ENCODE measurements around the gene RPUSD3. TPM values are rescaled to one million over a fixed set of nuclear protein-coding genes. Genes with fewer than 3 reads are reported as not detected.

RPUSD3 gene
- total RNA-seq = 10 to 100 TPM; 25.8 to 68.6 (median 31.1) TPM
- polyA plus RNA-seq = 10 to 100 TPM; 41.1 to 43.5 TPM
- long read RNA-seq, donor 1, transcript RPUSD3-216 (4 exons, 2,491 nt) = minor isoform, 8 of 88 reads
- long read RNA-seq, donor 1, transcript RPUSD3-201 (9 exons, 1,225 nt) = major isoform, 62 of 88 reads
- long read RNA-seq, donor 1, partial matches to known transcripts = 4 of 88 reads
- long read RNA-seq, donor 1, other reads (novel, unspliced or antisense) = 11 of 88 reads
- long read RNA-seq, donor 2, transcript RPUSD3-216 (4 exons, 2,491 nt) = minor isoform, 10 of 198 reads
- long read RNA-seq, donor 2, transcript RPUSD3-201 (9 exons, 1,225 nt) = major isoform, 161 of 198 reads
- long read RNA-seq, donor 2, partial matches to known transcripts = 1 of 198 reads
- long read RNA-seq, donor 2, other reads (novel, unspliced or antisense) = 25 of 198 reads
- long read RNA-seq, donor 3, transcript RPUSD3-201 (9 exons, 1,225 nt) = major isoform, 37 of 54 reads
- long read RNA-seq, donor 3, transcript RPUSD3-216 (4 exons, 2,491 nt) = minor isoform, 6 of 54 reads
- long read RNA-seq, donor 3, partial matches to known transcripts = 2 of 54 reads
- long read RNA-seq, donor 3, other reads (novel, unspliced or antisense) = 8 of 54 reads

GRCh38 chr3:9843715-9844438 lies at the start of gene RPUSD3:
RPUSD3 (minus strand) TSS chr3:9844008; CDS start chr3:9843990, 18 bp downstream.
- H3K36me3 ChIP-seq = peaks cover 0 to 33% (median 30%) of the 10 kb centered on the region in 9 donors
- no peaks in the 10 kb centered on the region for H3K9me3 ChIP-seq
- WGBS, 4 donors = 0% methylated on average over 34 to 42 of the region's 42 CpGs
- DNase-seq (peak; percentile 98 to 100 (median 99)), ATAC-seq (peak; percentile 99 to 100 (median 99))
- H3K4me3 ChIP-seq = peak within 1 kb of the TSS; percentile 43 to 94 (median 76)
- peak in 1 of 2 donors; percentile 87 for TF ChIP-seq POLR2A (IDR thresholded peaks at IDR 0.05)
- TF ChIP-seq CTCF (IDR thresholded peaks at IDR 0.05) = no peak
- H3K4me1 ChIP-seq = peaks cover 0 to 21% (median 8%) of the 10 kb centered on the region in 12 donors
- peak within 1 kb of the TSS; percentile 43 to 87 (median 86) for H3K27ac ChIP-seq
- intact Hi-C loops (cut with DNase I) = loop anchor here in 3 of 10 donors (2.0 to 10.0 kb wide), 5 partner anchors 47 to 103 kb away; partner anchors contain the start of genes ARPC4 (in 2 of the 3), TADA3 (in 2 of the 3), IL17RC (in 1 of the 3) and JAGN1 (in 1 of the 3)
- no peaks in the 10 kb centered on the region for H3K27me3 ChIP-seq

- peaks cover 0 to 27% (median 13%) of the 10 kb centered on the region in 12 donors for H3K4me1 ChIP-seq
- peak overlapping the region; percentile 61 to 100 (median 94) for H3K4me3 ChIP-seq
- no peak for DNase-seq
- TF ChIP-seq POLR2A (IDR thresholded peaks at IDR 0.05) (no peak), CTCF (IDR thresholded peaks at IDR 0.05) (no peak)
- WGBS, 4 donors = 9 to 12% (median 11%) methylated on average over 12 of the region's 12 CpGs
- intact Hi-C loops (cut with DNase I) = loop anchor here in 2 of 10 donors (2.0 kb wide), 2 partner anchors 26 to 46 kb away; partner anchors contain the start of genes IL17RC (in 1 of the 2) and RPUSD3 (in 1 of the 2)
- H3K9me3 ChIP-seq = no peaks in the 10 kb centered on the region
- ATAC-seq = no peak
- H3K27ac ChIP-seq = peak overlapping the region; percentile 87 to 98 (median 96)
- peaks cover 0 to 24% (median 13%) of the 10 kb centered on the region in 9 donors for H3K36me3 ChIP-seq
- H3K27me3 ChIP-seq = no peaks in the 10 kb centered on the region
These were observed 47.3 kb upstream of the RPUSD3 start for GRCh38 chr3:9891072-9891622.

GRCh38 chr3:9890249-9891071 lies 46.7 kb upstream of the RPUSD3 start, which contains the start of gene JAGN1:
JAGN1 (plus strand) TSS chr3:9890610; CDS start chr3:9890723, 113 bp downstream.
- ATAC-seq = peak; percentile 95 to 99 (median 98)
- peak in 3 of 12 donors; percentile 19 to 24 (median 21) for TF ChIP-seq CTCF (IDR thresholded peaks at IDR 0.05)
- peak in 1 of 2 donors; percentile 88 for TF ChIP-seq POLR2A (IDR thresholded peaks at IDR 0.05)
- DNase-seq = peak; percentile 91 to 93 (median 92)
- Histone ChIP-seq H3K4me3 (peak within 1 kb of the TSS; percentile 61 to 100 (median 94)), H3K4me1 (peaks cover 0 to 27% (median 13%) of the 10 kb centered on the region in 12 donors), H3K27me3 (no peaks in the 10 kb centered on the region), H3K36me3 (peaks cover 0 to 24% (median 13%) of the 10 kb centered on the region in 9 donors), H3K9me3 (no peaks in the 10 kb centered on the region), H3K27ac (peak within 1 kb of the TSS; percentile 87 to 98 (median 96))
- intact Hi-C loops (cut with DNase I) = loop anchor here in 2 of 10 donors (1.0 to 2.0 kb wide), 3 partner anchors 26 to 46 kb away; partner anchors contain the start of genes CRELD1 (in 1 of the 2), IL17RC (in 1 of the 2) and RPUSD3 (in 1 of the 2)
- 0 to 1% (median 0%) methylated on average over 30 to 62 of the region's 62 CpGs for WGBS, 4 donors
